CD4-positive, CD25-positive, alpha-beta regulatory T cell (primary cell): Measurements from ENCODE around the gene USP25. TPM values are rescaled to one million over a fixed set of nuclear protein-coding genes. Genes with fewer than 3 reads are reported as not detected.

ENCODE experiments used
- ATAC-seq, 2 donors: fragments of 150-1000 bp; cut with Tn5 transposase; one replicate each; pipeline ENCODE4 v1.10.0; 2021; ENCODE audit warnings: low read depth in 2 of 2, moderate number of reproducible peaks in 2 of 2, moderate library complexity in 1 of 2
- DNase-seq, 3 donors: peaks; one replicate each; pipeline versions ENCODE4 v3.0.0 to v3.0.0-alpha.2; 2012 to 2022; ENCODE audit warnings: mixed read lengths in 1 of 3
- H3K27ac ChIP-seq: one replicate; pipeline ENCODE4 v1.7.0; 2013; ENCODE audit warnings: mild to moderate bottlenecking, low read length; ENCODE audit not compliant: insufficient read depth, poor library complexity, severe bottlenecking
- H3K27me3 ChIP-seq: one replicate; pipeline ENCODE4 v1.7.0; 2013; ENCODE audit warnings: low read length; ENCODE audit not compliant: control insufficient read depth, insufficient read depth
- H3K36me3 ChIP-seq: one replicate; pipeline ENCODE4 v1.7.0; 2013; ENCODE audit warnings: mild to moderate bottlenecking, low read length, moderate library complexity; ENCODE audit not compliant: control insufficient read depth, insufficient read depth
- H3K4me1 ChIP-seq: 2 replicates; pipeline ENCODE4 v1.7.0; 2013; ENCODE audit warnings: mild to moderate bottlenecking, low read length; ENCODE audit not compliant: insufficient read depth, control insufficient read depth, poor library complexity, severe bottlenecking
- H3K4me3 ChIP-seq: one replicate; pipeline ENCODE4 v1.7.0; 2013; ENCODE audit warnings: low read depth, mild to moderate bottlenecking, low read length, moderate library complexity
- H3K9me3 ChIP-seq, 2 experiments: 1 replicate in 1 of 2; 2 replicates in 1 of 2; pipeline ENCODE4 v1.7.0; 2013; ENCODE audit warnings: low read length in 2 of 2, mild to moderate bottlenecking in 1 of 2, moderate library complexity in 1 of 2; ENCODE audit not compliant: control insufficient read depth in 2 of 2
- H3K27ac Mint-ChIP-seq, 3 donors: one replicate each; pipeline ENCODE4 v1.8.0; 2020 to 2022; ENCODE audit warnings: mild to moderate bottlenecking in 3 of 3, mixed read lengths in 3 of 3, moderate library complexity in 2 of 3
- H3K27me3 Mint-ChIP-seq: one replicate; pipeline ENCODE4 v1.8.0; 2022; ENCODE audit warnings: mild to moderate bottlenecking, mixed read lengths
- H3K36me3 Mint-ChIP-seq: one replicate; pipeline ENCODE4 v1.8.0; 2020; ENCODE audit warnings: mixed read lengths
- H3K4me1 Mint-ChIP-seq, 4 donors: one replicate each; pipeline ENCODE4 v1.8.0; 2020 to 2022; ENCODE audit warnings: mixed read lengths in 4 of 4, mild to moderate bottlenecking in 1 of 4
- H3K4me3 Mint-ChIP-seq, 4 donors: one replicate each; pipeline ENCODE4 v1.8.0; 2020 to 2022; ENCODE audit warnings: mild to moderate bottlenecking in 4 of 4, mixed read lengths in 4 of 4, moderate library complexity in 3 of 4
- H3K9me3 Mint-ChIP-seq, 7 donors: one replicate each; pipeline ENCODE4 v1.8.0; 2020 to 2022; ENCODE audit warnings: mixed read lengths in 7 of 7, mild to moderate bottlenecking in 3 of 7, moderate library complexity in 2 of 7
- polyA plus RNA-seq, 4 donors: library from polyadenylated mRNA; unstranded; fragments of 300-500 nt; fragmentation: Illumina TruSeq; gene quantifications; one replicate each; pipeline ENCODE4 v1.2.3, GENCODE V29; 2021
- total RNA-seq: library from RNA; stranded (reverse); gene quantifications from one replicate; pipeline ENCODE4 v1.2.3, GENCODE V29; 2022

USP25 gene
- total and polyA plus RNA-seq, 5 donors from 2014 or later = 6.6 to 64.6 (median 11.2) TPM

DNA sequence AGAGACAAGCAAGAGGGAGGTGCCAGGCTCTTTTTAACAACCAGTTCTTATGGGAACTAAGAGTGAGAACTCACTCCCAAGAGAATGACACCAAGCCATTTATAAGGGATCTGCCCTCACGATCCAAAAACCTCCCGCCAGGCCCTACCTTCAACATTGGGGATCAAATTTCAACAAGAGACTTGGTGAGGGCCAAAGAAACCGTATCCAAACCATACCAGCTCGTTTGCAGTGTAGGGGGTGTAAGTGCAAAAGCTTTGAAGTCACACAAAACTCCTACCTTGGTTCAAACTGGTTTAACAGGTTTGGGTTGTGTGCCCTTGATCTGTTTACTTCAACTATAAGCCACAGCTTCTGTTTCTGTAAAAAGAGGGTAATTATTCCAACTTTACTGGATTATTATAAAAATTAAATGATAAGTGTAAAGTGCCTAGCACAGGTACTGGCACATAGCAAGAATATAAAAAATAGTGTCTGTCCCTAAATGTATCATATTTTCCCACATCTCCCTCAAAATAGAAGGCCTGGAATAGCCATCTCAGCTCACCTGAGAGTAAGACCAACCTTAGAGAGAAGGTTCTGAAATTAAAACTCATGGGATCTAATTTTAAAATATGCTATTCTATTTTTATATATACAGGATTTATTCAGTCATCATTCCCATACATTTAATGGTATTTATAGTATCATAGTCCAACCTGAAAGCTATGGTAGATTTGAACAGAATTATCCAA is 7.0 kb upstream of the USP25 start:
- peaks cover 10% of the 10 kb centered on the region for H3K27me3 ChIP-seq
- H3K27ac ChIP-seq = no peak overlapping the region
- no peaks in the 10 kb centered on the region for H3K9me3 ChIP-seq
- H3K36me3 ChIP-seq = no peaks in the 10 kb centered on the region
- no peaks in the 10 kb centered on the region for H3K4me1 ChIP-seq
- ATAC-seq = no peak
- Mint-ChIP-seq H3K4me3 (no peak overlapping the region), H3K36me3 (no peaks in the 10 kb centered on the region), H3K4me1 (no peaks in the 10 kb centered on the region), H3K27me3 (peaks cover 35% of the 10 kb centered on the region), H3K27ac (no peak overlapping the region), H3K9me3 (peaks cover 0 to 7% (median 3%) of the 10 kb centered on the region in 7 donors)
- no peak overlapping the region for H3K4me3 ChIP-seq
- no peak for DNase-seq

DNA sequence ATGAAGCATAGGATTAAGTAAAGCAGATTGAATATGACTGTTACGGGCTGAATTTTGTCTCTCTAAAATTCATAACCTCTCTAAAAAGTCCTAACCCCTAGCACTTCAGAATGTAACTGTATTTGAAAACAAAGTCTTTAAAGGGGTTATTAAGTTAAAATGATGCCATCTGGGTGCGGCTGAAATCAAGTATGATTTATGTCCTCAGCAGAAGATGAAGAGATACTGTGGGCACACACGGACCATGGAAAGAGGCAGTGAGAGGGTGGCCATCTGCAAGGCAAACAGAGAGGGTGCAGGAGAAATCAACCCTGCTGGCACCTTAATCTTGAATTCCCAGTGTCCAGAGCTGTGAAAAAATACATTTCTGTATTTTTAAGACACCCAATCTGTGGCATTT is 3.8 kb upstream of the USP25 start:
- no peaks in the 10 kb centered on the region for H3K36me3 ChIP-seq
- peaks cover 0 to 10% (median 5%) of the 10 kb centered on the region in 4 donors for H3K4me1 Mint-ChIP-seq
- H3K9me3 Mint-ChIP-seq = peaks cover 0 to 7% (median 3%) of the 10 kb centered on the region in 7 donors
- H3K27me3 ChIP-seq = peaks cover 14% of the 10 kb centered on the region
- H3K9me3 ChIP-seq = no peaks in the 10 kb centered on the region
- no peak overlapping the region for H3K27ac Mint-ChIP-seq
- H3K27me3 Mint-ChIP-seq = peaks cover 43% of the 10 kb centered on the region
- H3K36me3 Mint-ChIP-seq = no peaks in the 10 kb centered on the region
- DNase-seq (no peak), ATAC-seq (no peak)
- H3K4me1 ChIP-seq = peaks cover 5% of the 10 kb centered on the region
- H3K27ac ChIP-seq = no peak overlapping the region
- no peak overlapping the region for H3K4me3 Mint-ChIP-seq
- no peak overlapping the region for H3K4me3 ChIP-seq

DNA sequence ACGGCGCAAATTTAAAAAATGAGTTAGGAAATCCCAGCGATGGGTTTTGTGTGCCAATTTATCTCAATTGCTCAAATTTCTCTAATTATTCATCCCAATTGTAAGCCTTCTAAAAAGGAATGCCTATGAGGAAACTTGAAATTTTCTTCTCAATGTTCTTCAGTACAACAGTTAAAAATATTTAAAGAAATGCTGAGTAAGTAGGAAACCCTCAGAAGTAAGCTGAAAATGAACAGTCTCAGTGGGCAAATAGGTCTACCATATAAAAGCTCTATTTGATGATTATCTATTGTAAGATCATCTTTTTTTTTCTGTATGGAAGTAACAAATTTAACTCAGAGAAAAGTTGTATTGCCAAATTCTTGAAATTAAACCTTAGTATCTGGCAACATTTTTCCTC is 1.7 kb upstream of the USP25 start:
- H3K27ac Mint-ChIP-seq = no peak overlapping the region
- DNase-seq (no peak), ATAC-seq (no peak)
- Histone ChIP-seq H3K4me1 (peaks cover 22% of the 10 kb centered on the region), H3K27me3 (peaks cover 12% of the 10 kb centered on the region), H3K4me3 (no peak overlapping the region), H3K36me3 (no peaks in the 10 kb centered on the region), H3K27ac (no peak overlapping the region), H3K9me3 (no peaks in the 10 kb centered on the region)
- peaks cover 6 to 27% (median 18%) of the 10 kb centered on the region in 4 donors for H3K4me1 Mint-ChIP-seq
- peak overlapping the region in 1 of 4 donors; percentile 87 for H3K4me3 Mint-ChIP-seq
- H3K9me3 Mint-ChIP-seq = no peaks in the 10 kb centered on the region
- peaks cover 45% of the 10 kb centered on the region for H3K27me3 Mint-ChIP-seq
- H3K36me3 Mint-ChIP-seq = no peaks in the 10 kb centered on the region

DNA sequence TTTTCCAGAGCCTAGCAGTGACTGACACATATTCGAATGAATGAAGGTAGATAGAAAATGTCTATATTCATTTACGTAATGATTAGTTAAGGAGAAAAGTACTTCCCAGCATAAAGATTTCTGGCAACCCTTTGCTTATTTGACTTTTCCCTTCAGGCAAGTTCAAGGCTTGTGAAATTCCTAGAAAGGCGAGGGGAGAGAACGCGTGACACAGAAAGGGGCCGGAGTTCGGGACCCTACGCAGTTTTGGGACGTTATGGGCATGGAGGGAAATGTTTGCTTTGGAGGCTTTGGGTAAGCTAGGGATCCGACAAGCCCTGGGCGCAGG is 472 bp upstream of the USP25 start:
- peaks cover 45% of the 10 kb centered on the region for H3K27me3 Mint-ChIP-seq
- Histone ChIP-seq H3K27me3 (peaks cover 12% of the 10 kb centered on the region), H3K4me3 (peak overlapping the region; percentile 69), H3K27ac (peak overlapping the region; percentile 55), H3K4me1 (peaks cover 35% of the 10 kb centered on the region), H3K9me3 (no peaks in the 10 kb centered on the region), H3K36me3 (no peaks in the 10 kb centered on the region)
- H3K36me3 Mint-ChIP-seq = no peaks in the 10 kb centered on the region
- ATAC-seq = no peak
- H3K4me3 Mint-ChIP-seq = peak overlapping the region; percentile 87 to 96 (median 88)
- no peaks in the 10 kb centered on the region for H3K9me3 Mint-ChIP-seq
- peak overlapping the region; percentile 13 to 80 (median 60) for H3K27ac Mint-ChIP-seq
- DNase-seq = no peak
- H3K4me1 Mint-ChIP-seq = peaks cover 13 to 39% (median 28%) of the 10 kb centered on the region in 4 donors

DNA sequence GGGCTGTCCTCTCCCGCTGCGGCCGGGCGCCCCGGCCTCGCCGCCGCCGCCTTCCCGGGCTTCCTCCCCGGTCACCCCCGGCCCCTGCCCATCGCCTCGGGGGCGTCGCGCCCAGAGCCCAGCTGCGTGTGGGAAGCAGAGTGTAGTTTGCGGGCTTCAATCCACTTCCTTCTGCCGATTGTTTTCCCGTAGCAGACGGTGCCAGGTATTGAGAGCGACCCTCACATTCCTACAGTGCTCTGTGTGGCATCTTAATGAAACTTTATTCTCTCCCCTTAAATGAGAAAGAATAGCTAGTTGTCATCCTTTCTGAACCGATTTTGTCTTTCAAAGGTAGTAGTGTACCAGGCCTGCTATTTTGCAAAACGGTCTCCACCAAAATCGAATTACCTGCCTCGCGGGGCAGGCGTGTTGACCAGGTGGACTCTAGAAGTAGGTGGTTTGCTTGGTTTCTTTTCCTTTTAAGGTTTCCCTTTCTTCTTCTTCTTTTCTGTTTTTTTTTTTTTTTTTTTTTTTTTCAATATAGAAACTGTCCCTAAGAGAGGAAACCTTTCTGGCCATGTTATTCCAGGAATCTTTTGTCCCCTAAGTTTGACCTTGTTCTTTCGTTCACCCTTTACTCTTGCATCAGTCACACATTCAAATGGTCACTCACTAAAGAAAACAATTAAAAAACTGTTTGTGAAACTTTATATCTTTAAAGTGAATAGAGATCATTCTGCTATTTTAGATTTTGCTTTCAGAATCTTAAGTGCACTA is 881 bp downstream of the USP25 start:
- Mint-ChIP-seq H3K36me3 (no peaks in the 10 kb centered on the region), H3K4me1 (peaks cover 20 to 52% (median 36%) of the 10 kb centered on the region in 4 donors), H3K4me3 (peak overlapping the region; percentile 91 to 98 (median 95)), H3K27me3 (peaks cover 32% of the 10 kb centered on the region), H3K9me3 (no peaks in the 10 kb centered on the region), H3K27ac (peak overlapping the region; percentile 91 to 96 (median 94))
- ATAC-seq = peak in 1 of 2 donors; percentile 0
- Histone ChIP-seq H3K9me3 (no peaks in the 10 kb centered on the region), H3K27me3 (peaks cover 8% of the 10 kb centered on the region), H3K4me1 (peaks cover 48% of the 10 kb centered on the region), H3K36me3 (no peaks in the 10 kb centered on the region), H3K27ac (peak overlapping the region; percentile 82), H3K4me3 (peak overlapping the region; percentile 97)
- DNase-seq = peak in 2 of 3 donors; percentile 40 to 51

DNA sequence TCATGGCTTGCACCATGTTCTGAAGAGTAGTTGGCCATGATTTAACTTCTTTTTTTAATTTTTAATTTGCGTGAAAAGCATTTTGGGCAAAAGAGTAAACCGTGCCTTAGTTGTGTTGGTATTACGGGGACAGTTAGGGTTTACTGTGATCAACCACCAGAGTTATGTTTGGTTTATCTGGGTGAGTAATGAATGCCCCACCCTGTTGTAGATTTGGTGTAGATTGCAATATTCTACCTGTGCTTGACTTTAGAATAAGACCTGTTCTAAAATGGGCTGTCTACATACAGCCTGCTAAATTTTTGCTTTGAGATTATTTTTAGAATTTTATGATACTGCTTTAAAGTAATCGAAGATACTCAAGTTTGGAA is 1.4 kb downstream of the USP25 start:
- no peak for ATAC-seq
- peak overlapping the region; percentile 9 to 96 (median 94) for H3K27ac Mint-ChIP-seq
- H3K27me3 Mint-ChIP-seq = peaks cover 28% of the 10 kb centered on the region
- peaks cover 25 to 58% (median 42%) of the 10 kb centered on the region in 4 donors for H3K4me1 Mint-ChIP-seq
- Histone ChIP-seq H3K27me3 (peaks cover 8% of the 10 kb centered on the region), H3K9me3 (no peaks in the 10 kb centered on the region), H3K36me3 (no peaks in the 10 kb centered on the region), H3K4me3 (peak overlapping the region; percentile 97), H3K4me1 (peaks cover 54% of the 10 kb centered on the region), H3K27ac (peak overlapping the region; percentile 82)
- H3K36me3 Mint-ChIP-seq = no peaks in the 10 kb centered on the region
- peak overlapping the region; percentile 91 to 98 (median 95) for H3K4me3 Mint-ChIP-seq
- no peaks in the 10 kb centered on the region for H3K9me3 Mint-ChIP-seq
- peak in 2 of 3 donors; percentile 28 to 62 for DNase-seq

DNA sequence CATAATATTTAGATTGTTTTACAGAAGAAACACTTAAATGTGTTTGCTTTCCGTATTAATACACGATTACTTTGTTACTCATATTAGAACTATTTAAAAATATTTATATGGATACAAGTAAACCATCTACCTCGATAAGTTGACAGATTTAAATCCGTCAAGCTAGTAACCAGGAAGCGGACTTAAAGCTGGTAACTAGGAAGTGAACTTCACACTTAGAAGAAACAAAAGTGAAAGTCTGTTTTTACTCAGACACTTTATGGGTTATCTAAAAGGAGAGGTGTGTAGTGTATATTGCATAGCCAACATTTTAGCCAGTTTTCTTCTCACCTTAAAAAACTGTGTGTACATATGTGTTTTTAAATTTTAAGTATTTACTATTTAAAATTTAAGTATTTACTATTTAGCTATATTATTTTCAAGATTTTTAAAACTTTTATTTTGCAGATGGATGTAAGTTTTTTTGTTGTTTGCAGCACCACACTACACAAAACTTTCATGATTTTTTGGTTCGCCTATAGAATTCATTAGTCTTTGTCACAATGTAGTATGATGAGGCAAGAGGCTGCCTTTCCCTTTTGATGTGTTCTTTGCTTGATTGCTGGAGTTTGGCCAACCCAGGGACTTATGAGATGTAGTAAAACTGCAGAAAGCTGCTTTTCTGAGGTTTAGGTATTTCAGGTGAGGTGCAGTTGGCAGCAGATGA is 2.7 kb downstream of the USP25 start:
- Mint-ChIP-seq H3K9me3 (peaks cover 0 to 2% (median 0%) of the 10 kb centered on the region in 7 donors), H3K4me1 (peaks cover 33 to 69% (median 49%) of the 10 kb centered on the region in 4 donors), H3K4me3 (peak overlapping the region; percentile 91 to 98 (median 95)), H3K27me3 (peaks cover 19% of the 10 kb centered on the region), H3K27ac (peak overlapping the region; percentile 71 to 86 (median 83)), H3K36me3 (peaks cover 2% of the 10 kb centered on the region)
- no peaks in the 10 kb centered on the region for H3K9me3 ChIP-seq
- ATAC-seq = peak; percentile 32 to 47
- peak overlapping the region; percentile 97 for H3K4me3 ChIP-seq
- H3K27ac ChIP-seq = peak overlapping the region; percentile 82
- H3K4me1 ChIP-seq = peaks cover 61% of the 10 kb centered on the region
- peaks cover 8% of the 10 kb centered on the region for H3K27me3 ChIP-seq
- no peaks in the 10 kb centered on the region for H3K36me3 ChIP-seq
- DNase-seq = peak in 2 of 3 donors; percentile 76 to 85
